Neuronal stem cell (in vitro differentiated cells): ENCODE results near the gene NPHP4.
A peak's percentile ranks its signal among the peaks of the same experiment; 100 is the strongest.

ENCODE experiments used
- DNase-seq: peaks from one replicate; pipeline ENCODE4 v3.0.0-alpha.2; 2013; ENCODE audit warnings: low spot score
- H2AFZ ChIP-seq: one replicate; pipeline ENCODE4 v1.6.1; 2013; ENCODE audit warnings: mild to moderate bottlenecking, low read length, inconsistent platforms
- H2AK5ac ChIP-seq: 2 replicates; pipeline ENCODE4 v1.6.1; 2013; ENCODE audit warnings: low read depth, mild to moderate bottlenecking, inconsistent platforms, low read length, moderate library complexity, mixed read lengths
- H2BK120ac ChIP-seq: 2 replicates; pipeline ENCODE4 v1.6.1; 2013; ENCODE audit warnings: low read depth, mild to moderate bottlenecking, inconsistent platforms, low read length, moderate library complexity, mixed read lengths
- H2BK12ac ChIP-seq: one replicate; pipeline ENCODE4 v1.6.1; 2013; ENCODE audit warnings: low read length, inconsistent platforms
- H2BK15ac ChIP-seq: 2 replicates; pipeline ENCODE4 v1.6.1; 2013; ENCODE audit warnings: mild to moderate bottlenecking, low read length, inconsistent platforms, mixed read lengths
- H2BK5ac ChIP-seq: one replicate; pipeline ENCODE4 v1.6.1; 2013; ENCODE audit warnings: inconsistent platforms, mild to moderate bottlenecking, low read length, moderate library complexity
- H3K14ac ChIP-seq: one replicate; pipeline ENCODE4 v1.6.1; 2013; ENCODE audit warnings: low read length, inconsistent platforms
- H3K18ac ChIP-seq: 2 replicates; pipeline ENCODE4 v1.6.1; 2013; ENCODE audit warnings: low read length, inconsistent platforms
- H3K23ac ChIP-seq: 2 replicates; pipeline ENCODE4 v1.6.1; 2013; ENCODE audit warnings: low read depth, mild to moderate bottlenecking, mixed read lengths, low read length, inconsistent platforms; ENCODE audit not compliant: poor library complexity
- H3K27ac ChIP-seq: replicated peaks from 3 replicates; pipeline ENCODE4 v1.5.1; 2013; ENCODE audit warnings: low read length, inconsistent platforms
- H3K27me3 ChIP-seq, 3 experiments: 2 replicates each; pipeline ENCODE4 v1.6.1; 2013; ENCODE audit warnings: low read length in 3 of 3, mild to moderate bottlenecking in 2 of 3, inconsistent platforms in 1 of 3, low read depth in 1 of 3, mixed read lengths in 1 of 3, moderate library complexity in 1 of 3; ENCODE audit not compliant: control insufficient read depth in 3 of 3, insufficient read depth in 3 of 3
- H3K36me3 ChIP-seq, 2 donors: replicated peaks in 1 of 2; 2 replicates each; pipeline ENCODE4 v1.6.1; 2013; ENCODE audit warnings: low read length in 2 of 2; ENCODE audit not compliant: control insufficient read depth in 2 of 2, insufficient read depth in 2 of 2
- H3K4ac ChIP-seq: 2 replicates; pipeline ENCODE4 v1.6.1; 2013; ENCODE audit warnings: inconsistent platforms, mild to moderate bottlenecking, low read length, moderate library complexity
- H3K4me1 ChIP-seq, 2 donors: 1 replicate in 1 of 2; 2 replicates in 1 of 2; pipeline ENCODE4 v1.6.1; 2013; ENCODE audit warnings: low read length in 2 of 2, low read depth in 1 of 2; ENCODE audit not compliant: control insufficient read depth in 2 of 2, insufficient read depth in 1 of 2
- H3K4me2 ChIP-seq: one replicate; pipeline ENCODE4 v1.6.1; 2013; ENCODE audit warnings: mild to moderate bottlenecking, low read length, inconsistent platforms; ENCODE audit not compliant: insufficient read depth, poor library complexity, severe bottlenecking
- H3K4me3 ChIP-seq, 2 donors: 2 replicates each; pipeline ENCODE4 v1.5.1; 2013; ENCODE audit warnings: low read length in 2 of 2, mild to moderate bottlenecking in 2 of 2, inconsistent platforms in 1 of 2, moderate library complexity in 1 of 2
- H3K79me1 ChIP-seq: one replicate; pipeline ENCODE4 v1.6.1; 2013; ENCODE audit warnings: low read depth, mild to moderate bottlenecking, inconsistent platforms, low read length, moderate library complexity
- H3K9ac ChIP-seq: one replicate; pipeline ENCODE4 v1.6.1; 2013; ENCODE audit warnings: mild to moderate bottlenecking, low read depth, low read length, inconsistent platforms; ENCODE audit not compliant: poor library complexity
- H3K9me3 ChIP-seq, 2 donors: replicated peaks in 1 of 2; 2 replicates each; pipeline versions ENCODE3 to v1.6.1; 2013; ENCODE audit warnings: low read length in 2 of 2, mild to moderate bottlenecking in 2 of 2, inconsistent platforms in 1 of 2, low read depth in 1 of 2, mixed read lengths in 1 of 2, moderate library complexity in 1 of 2; ENCODE audit not compliant: control insufficient read depth in 2 of 2, insufficient read depth in 1 of 2
- H4K8ac ChIP-seq: one replicate; pipeline ENCODE4 v1.6.1; 2013; ENCODE audit warnings: low read depth, mild to moderate bottlenecking, inconsistent platforms, low read length, moderate library complexity
- H4K91ac ChIP-seq: one replicate; pipeline ENCODE4 v1.6.1; 2013; ENCODE audit warnings: low read length, low read depth, mild to moderate bottlenecking, inconsistent platforms; ENCODE audit not compliant: poor library complexity
- WGBS, 2 donors: extraction: QIAGEN DNeasy Blood & Tissue Kit; methylation state at CpG; one replicate each; pipeline ENCODE4 v1.1.7; 2013; ENCODE audit warnings: missing lambda C conversion rate in 2 of 2, mixed read lengths in 1 of 2; ENCODE audit not compliant: insufficient read length in 2 of 2, insufficient replicate concordance in 1 of 2; ENCODE audit errors: extremely low coverage in 2 of 2; 5-methylcytosine and 5-hydroxymethylcytosine counted together

NPHP4 gene

DNA sequence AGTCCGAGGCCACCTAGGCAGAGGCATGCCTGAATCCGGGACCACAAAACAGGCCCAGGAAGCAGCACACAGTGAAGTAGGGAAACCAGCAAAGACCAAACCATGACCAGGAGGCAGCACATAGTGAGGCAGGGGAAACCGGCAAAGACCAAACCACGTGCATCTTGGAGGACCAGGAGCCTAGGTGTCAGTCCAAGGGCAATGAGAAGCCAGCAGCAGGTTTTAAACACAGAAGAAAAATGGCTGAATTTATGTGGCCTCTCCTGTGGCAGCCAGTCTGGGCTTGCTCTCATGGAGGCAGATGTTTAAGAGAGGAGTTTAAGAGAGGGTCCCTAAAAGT is 42.5 kb downstream of the NPHP4 start:
- Histone ChIP-seq H3K27me3 (no peaks in the 10 kb centered on the region), H2BK120ac (no peak overlapping the region), H3K14ac (peak overlapping the region; percentile 48), H3K23ac (peak overlapping the region; percentile 12), H2BK15ac (no peak overlapping the region), H3K27ac (no peak overlapping the region), H3K4me2 (no peak overlapping the region), H4K8ac (no peak overlapping the region), H3K36me3 (peaks cover 19 to 72% of the 10 kb centered on the region in 2 donors), H2BK5ac (no peak overlapping the region), H3K4me3 (no peak overlapping the region), H3K18ac (no peak overlapping the region), H3K9ac (no peak overlapping the region), H3K9me3 (peaks cover 0 to 1% of the 10 kb centered on the region in 2 donors), H4K91ac (no peak overlapping the region), H3K4ac (no peak overlapping the region), H3K79me1 (no peaks in the 10 kb centered on the region), H2AK5ac (no peak overlapping the region), H2BK12ac (no peak overlapping the region), H3K4me1 (no peaks in the 10 kb centered on the region), H2AFZ (no peak overlapping the region)
- WGBS, 2 donors = no CpG with 5 or more reads among the region's 4 CpGs
- no peak for DNase-seq

- Histone ChIP-seq H3K36me3 (peaks cover 19 to 67% of the 10 kb centered on the region in 2 donors), H3K79me1 (no peaks in the 10 kb centered on the region), H3K4ac (no peak overlapping the region), H2BK12ac (no peak overlapping the region), H3K4me3 (no peak overlapping the region), H2BK5ac (no peak overlapping the region), H3K23ac (peak overlapping the region; percentile 12), H4K8ac (no peak overlapping the region), H2AK5ac (no peak overlapping the region), H2AFZ (no peak overlapping the region), H3K4me1 (no peaks in the 10 kb centered on the region), H3K27ac (no peak overlapping the region), H3K18ac (no peak overlapping the region), H2BK15ac (no peak overlapping the region), H3K9ac (no peak overlapping the region), H3K9me3 (peaks cover 0 to 1% of the 10 kb centered on the region in 2 donors), H3K14ac (peak overlapping the region; percentile 48), H2BK120ac (no peak overlapping the region), H3K27me3 (no peaks in the 10 kb centered on the region), H4K91ac (no peak overlapping the region), H3K4me2 (no peak overlapping the region)
- WGBS, 2 donors = no CpG with 5 or more reads among the region's 13 CpGs
- DNase-seq = no peak
Measured at GRCh38 chr1:5949085-5949760, 43.0 kb downstream of the NPHP4 start.

DNA sequence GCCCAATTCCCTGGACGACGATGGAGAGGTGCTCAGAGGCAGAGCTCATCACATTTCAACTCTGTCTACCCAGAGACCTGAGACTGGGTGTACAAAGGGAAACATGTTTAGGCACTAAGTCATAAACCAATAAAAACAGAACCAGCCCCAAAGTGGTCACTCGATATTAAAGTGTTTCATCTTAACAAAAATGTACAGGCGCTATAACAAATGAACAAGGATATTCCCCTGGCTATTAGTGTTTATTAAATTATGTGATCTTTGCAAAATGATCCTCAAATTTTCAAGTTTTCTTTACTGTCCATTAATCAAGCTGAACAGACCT is 43.6 kb downstream of the NPHP4 start:
- Histone ChIP-seq H4K8ac (no peak overlapping the region), H2AFZ (no peak overlapping the region), H2BK12ac (no peak overlapping the region), H3K4me2 (no peak overlapping the region), H3K27me3 (no peaks in the 10 kb centered on the region), H2BK15ac (no peak overlapping the region), H3K14ac (no peak overlapping the region), H3K79me1 (no peaks in the 10 kb centered on the region), H3K36me3 (peaks cover 19 to 62% of the 10 kb centered on the region in 2 donors), H3K9ac (no peak overlapping the region), H2AK5ac (no peak overlapping the region), H3K23ac (no peak overlapping the region), H3K9me3 (peaks cover 0 to 1% of the 10 kb centered on the region in 2 donors), H3K4me1 (no peaks in the 10 kb centered on the region), H4K91ac (no peak overlapping the region), H3K27ac (no peak overlapping the region), H2BK120ac (no peak overlapping the region), H2BK5ac (no peak overlapping the region), H3K4ac (no peak overlapping the region), H3K18ac (no peak overlapping the region), H3K4me3 (no peak overlapping the region)
- WGBS, 2 donors = no CpG with 5 or more reads among the region's 4 CpGs
- DNase-seq = no peak

DNA sequence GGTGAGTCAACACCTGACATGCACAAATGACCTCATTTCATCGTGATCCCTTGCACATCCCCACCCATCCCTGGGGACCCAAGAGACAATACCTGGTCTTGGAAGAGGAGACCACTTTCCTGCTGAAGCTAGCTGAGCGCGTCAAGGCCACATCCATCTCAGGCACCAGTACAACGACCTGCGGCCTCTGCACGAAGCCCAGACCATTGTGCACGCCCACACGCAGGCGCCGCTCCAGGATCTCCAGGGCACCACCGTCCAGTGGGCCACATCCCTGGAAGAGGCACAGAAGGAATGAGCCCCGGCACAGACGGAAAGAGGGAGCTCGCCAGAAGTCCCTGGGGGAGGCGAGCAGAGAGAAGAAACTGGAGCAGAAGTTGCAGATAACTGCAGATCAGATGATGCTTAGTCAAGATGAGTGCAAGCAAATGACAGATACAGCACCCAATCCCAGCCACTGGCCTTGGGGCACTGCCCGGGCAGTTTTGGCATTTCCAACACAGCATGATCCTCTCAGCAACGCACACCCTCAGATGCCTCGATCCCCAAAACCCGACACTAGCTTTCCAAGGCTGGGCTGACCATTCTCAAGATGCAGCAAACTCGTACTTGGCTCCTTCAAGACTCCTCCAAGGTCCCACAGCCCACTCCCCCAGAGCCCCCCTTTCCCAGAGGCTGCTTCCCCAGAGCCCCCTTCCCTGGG is 44.1 kb downstream of the NPHP4 start:
- Histone ChIP-seq H3K9me3 (peaks cover 0 to 1% of the 10 kb centered on the region in 2 donors), H3K9ac (peak overlapping the region; percentile 10), H3K36me3 (peaks cover 18 to 62% of the 10 kb centered on the region in 2 donors), H2BK15ac (no peak overlapping the region), H4K8ac (no peak overlapping the region), H4K91ac (no peak overlapping the region), H3K14ac (no peak overlapping the region), H3K23ac (peak overlapping the region; percentile 20), H3K27me3 (no peaks in the 10 kb centered on the region), H2AFZ (no peak overlapping the region), H2AK5ac (no peak overlapping the region), H3K4me2 (no peak overlapping the region), H2BK12ac (no peak overlapping the region), H3K4ac (no peak overlapping the region), H3K27ac (no peak overlapping the region), H3K4me1 (no peaks in the 10 kb centered on the region), H2BK120ac (no peak overlapping the region), H3K4me3 (no peak overlapping the region), H2BK5ac (no peak overlapping the region), H3K79me1 (no peaks in the 10 kb centered on the region), H3K18ac (no peak overlapping the region)
- no peak for DNase-seq
- WGBS, 2 donors = no CpG with 5 or more reads among the region's 20 CpGs
